Lower leg skin (tissue), 4 donors: Measurements from ENCODE around the gene TEX261. TPM values are rescaled to one million over a fixed set of nuclear protein-coding genes. Genes with fewer than 3 reads are reported as not detected.
A peak's percentile ranks its signal among the peaks of the same experiment; 100 is the strongest.

Source experiments
- DNase-seq, 2 donors: peaks; one replicate each; pipeline ENCODE4 v3.0.0-alpha.2; 2019; ENCODE audit warnings: low spot score in 2 of 2
- H3K4me3 ChIP-seq: fragments of 200-600 bp; sonication (generic); 2 replicates; pipeline ENCODE4 v1.5.1; 2017; ENCODE audit warnings: mild to moderate bottlenecking, low read depth; ENCODE audit not compliant: poor library complexity, severe bottlenecking
- CTCF ChIP-seq, 3 donors: fragments of 450-650 bp; IDR thresholded peaks; one replicate each; pipeline ENCODE4 v1.5.1; 2016; ENCODE audit warnings: antibody characterized with exemption in 3 of 3, mild to moderate bottlenecking in 3 of 3, moderate library complexity in 2 of 3
- POLR2A ChIP-seq, 2 donors: fragments of 450-650 bp; IDR thresholded peaks; one replicate each; pipeline ENCODE4 v1.6.1; 2016 to 2017; ENCODE audit warnings: antibody characterized with exemption in 2 of 2, mild to moderate bottlenecking in 1 of 2, moderate library complexity in 1 of 2
- WGBS, 2 donors: methylation state at CpG; one replicate each; pipeline ENCODE4 v1.1.5; 2018; 5-methylcytosine and 5-hydroxymethylcytosine counted together
- intact Hi-C: fragments of 100-400 bp; cut with DNase I; formaldehyde crosslinking; loops from one replicate; pipeline ENCODE4 v1.15.0; 2023; ENCODE audit warnings: low total_unique reads
- total RNA-seq, 4 donors: library from RNA; depleted of rRNA; stranded (reverse); fragments of >200 nt; gene quantifications; one replicate each; pipeline ENCODE4 v1.1.0, GENCODE V29; 2016

TEX261 gene
- total RNA-seq, 4 donors from 2014 or later, result 12.5 to 24.9 (median 20.7) TPM

GRCh38 chr2:70988151-70988550, 6.5 kb downstream of the TEX261 start:
- TF ChIP-seq CTCF (IDR thresholded peaks at IDR 0.05) (no peak), POLR2A (IDR thresholded peaks at IDR 0.05) (no peak)
- 48 to 53% methylated on average over 4 of the region's 4 CpGs for WGBS, 2 donors
- peak; percentile 12 to 78 for DNase-seq
- no peak overlapping the region for H3K4me3 ChIP-seq
- intact Hi-C loops, result no loop called here

- WGBS, 2 donors, result 76 to 80% methylated on average over 1 of the region's 1 CpG
- DNase-seq, result peak in 1 of 2 donors; percentile 68
- TF ChIP-seq CTCF (IDR thresholded peaks at IDR 0.05) (no peak), POLR2A (IDR thresholded peaks at IDR 0.05) (no peak)
- intact Hi-C loops, result no loop called here
- no peak overlapping the region for H3K4me3 ChIP-seq
Observed at GRCh38 chr2:70987386-70987785, 7.3 kb downstream of the TEX261 start.

- peak in 1 of 2 donors; percentile 43 for DNase-seq
- 83 to 85% methylated on average over 4 of the region's 4 CpGs for WGBS, 2 donors
Observed at GRCh38 chr2:70986499-70987189, 8.0 kb downstream of the TEX261 start.

GRCh38 chr2:70985956-70986355, 8.7 kb downstream of the TEX261 start:
- intact Hi-C loops, result no loop called here
- TF ChIP-seq POLR2A (IDR thresholded peaks at IDR 0.05), result no peak
- TF ChIP-seq CTCF (IDR thresholded peaks at IDR 0.05), result no peak
- no peak overlapping the region for H3K4me3 ChIP-seq
- 96 to 100% methylated on average over 1 of the region's 1 CpG for WGBS, 2 donors
- peak in 1 of 2 donors; percentile 32 for DNase-seq

More at GRCh38 chr2:70986499-70987189, 8.0 kb downstream of the TEX261 start:
- no peak overlapping the region for H3K4me3 ChIP-seq
- no peak for TF ChIP-seq POLR2A (IDR thresholded peaks at IDR 0.05)
- intact Hi-C loops, result no loop called here

GRCh38 chr2:70985283-70985688, 9.4 kb downstream of the TEX261 start:
- peak in 1 of 2 donors; percentile 77 for DNase-seq
- TF ChIP-seq CTCF (IDR thresholded peaks at IDR 0.05) (no peak), POLR2A (IDR thresholded peaks at IDR 0.05) (no peak)
- intact Hi-C loops, result no loop called here
- WGBS, 2 donors, result 74 to 79% methylated on average over 5 of the region's 5 CpGs
- H3K4me3 ChIP-seq, result no peak overlapping the region

- TF ChIP-seq POLR2A (IDR thresholded peaks at IDR 0.05) (no peak), CTCF (IDR thresholded peaks at IDR 0.05) (no peak)
- 68 to 72% methylated on average over 12 to 16 of the region's 32 CpGs for WGBS, 2 donors
- no peak overlapping the region for H3K4me3 ChIP-seq
- intact Hi-C loops, result no loop called here
- peak in 1 of 2 donors; percentile 91 for DNase-seq
Observed at GRCh38 chr2:70984576-70985282, 9.9 kb downstream of the TEX261 start.
